HG02943 (cell line): ENCODE data around the gene SCUBE2.
"Not testable (repeated sequence)": the region's sequence is repeated elsewhere in the genome, so short reads cannot be mapped to it uniquely, and the experiment has no call there.

ENCODE experiments used
- ATAC-seq: cut with Tn5 transposase; IDR thresholded peaks from one replicate; pipeline ENCODE4 v1.9.1; 2021; ENCODE audit warnings: mild to moderate bottlenecking, low read depth, moderate library complexity; ENCODE audit not compliant: unreplicated experiment

Gene SCUBE2

GRCh38 chr11:9014826-9015225 is 76.6 kb downstream of the SCUBE2 start:
- ATAC-seq, result no peak

DNA sequence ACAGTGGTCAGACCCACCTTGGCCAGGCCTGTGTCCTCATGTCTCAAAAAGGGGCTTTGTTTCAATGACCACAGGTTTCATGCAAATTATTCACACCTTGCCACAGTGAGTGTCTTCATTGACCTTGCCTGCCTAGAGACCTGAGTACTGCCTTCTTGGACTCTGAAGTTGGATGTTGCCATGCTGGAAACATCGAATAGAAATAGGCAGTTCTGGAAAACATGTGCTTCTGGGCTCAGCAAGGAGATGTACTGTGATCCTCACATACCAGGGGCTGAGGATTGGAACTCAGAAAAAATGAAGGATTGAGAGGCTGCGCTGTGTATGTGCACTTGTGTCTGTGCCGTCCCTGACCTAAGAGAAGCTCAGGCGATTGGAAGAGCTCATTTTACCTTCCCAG is 78.0 kb downstream of the SCUBE2 start:
- ATAC-seq, result no peak

- not testable (repeated sequence) for ATAC-seq
These were observed 81.9 kb downstream of the SCUBE2 start for GRCh38 chr11:9009538-9009937.

DNA sequence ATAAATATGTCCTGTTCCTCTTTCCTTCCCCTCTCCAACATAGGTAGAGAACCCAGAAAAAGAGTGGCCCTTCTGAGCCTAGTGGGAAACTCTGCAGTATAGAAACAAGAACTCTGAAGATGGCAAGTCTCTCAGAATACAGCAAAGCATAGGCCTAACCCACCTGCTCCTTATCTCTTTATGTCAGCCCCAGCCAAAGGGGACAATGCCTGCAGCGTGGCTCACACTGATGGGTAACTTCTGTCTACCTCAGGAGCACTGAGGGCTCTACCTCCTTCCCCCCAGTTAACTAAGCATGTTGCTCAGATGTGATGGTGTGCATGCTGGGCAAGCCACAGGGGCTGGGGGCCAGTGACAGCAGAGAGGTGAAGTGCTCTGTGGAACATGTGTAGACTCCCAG is 82.7 kb downstream of the SCUBE2 start:
- no peak for ATAC-seq

DNA sequence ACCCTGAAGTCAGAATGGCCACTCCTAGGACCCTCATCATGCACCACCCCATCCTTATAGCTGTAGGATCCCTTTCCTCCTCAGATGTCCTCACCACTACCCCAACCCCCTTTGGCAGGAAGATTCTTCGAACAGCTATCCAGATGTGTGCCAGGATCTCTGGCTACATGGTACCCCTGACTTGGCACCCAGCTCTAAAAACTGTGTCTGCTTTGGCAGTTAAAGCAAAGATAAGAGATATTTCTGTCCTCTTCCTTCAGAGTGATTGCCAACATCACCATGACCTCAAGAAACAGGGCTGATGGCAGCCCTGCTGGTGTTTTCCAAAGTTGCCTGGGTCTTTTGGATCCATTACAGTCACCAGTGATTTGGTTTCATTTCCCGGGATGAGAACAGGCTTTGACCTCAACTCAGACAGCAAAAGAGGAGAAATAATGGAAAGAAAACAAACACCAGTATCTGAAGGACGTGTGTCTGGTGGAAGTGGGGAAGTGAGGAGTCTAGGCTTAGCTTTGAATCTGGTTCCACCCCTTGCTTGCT is 83.3 kb downstream of the SCUBE2 start:
- ATAC-seq, result no peak

DNA sequence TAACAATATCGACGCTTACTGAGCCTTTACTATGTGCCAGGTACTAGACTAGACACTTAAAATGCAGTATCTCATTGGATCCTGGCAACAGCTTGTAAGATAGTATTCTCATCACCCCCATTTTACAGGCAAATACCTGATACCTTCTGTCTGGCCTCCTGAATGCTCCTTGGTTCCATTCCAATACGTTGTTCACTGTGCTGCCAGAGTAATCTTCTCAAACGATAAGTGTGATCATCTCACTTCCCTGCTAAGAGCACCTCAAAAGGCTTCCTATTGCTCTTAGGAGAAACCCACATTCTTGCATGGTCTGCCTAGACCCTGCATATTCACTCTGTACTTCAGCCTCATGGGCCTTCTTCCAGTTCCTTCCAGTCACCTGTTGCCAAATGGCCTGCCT is 86.3 kb downstream of the SCUBE2 start:
- ATAC-seq, result no peak

DNA sequence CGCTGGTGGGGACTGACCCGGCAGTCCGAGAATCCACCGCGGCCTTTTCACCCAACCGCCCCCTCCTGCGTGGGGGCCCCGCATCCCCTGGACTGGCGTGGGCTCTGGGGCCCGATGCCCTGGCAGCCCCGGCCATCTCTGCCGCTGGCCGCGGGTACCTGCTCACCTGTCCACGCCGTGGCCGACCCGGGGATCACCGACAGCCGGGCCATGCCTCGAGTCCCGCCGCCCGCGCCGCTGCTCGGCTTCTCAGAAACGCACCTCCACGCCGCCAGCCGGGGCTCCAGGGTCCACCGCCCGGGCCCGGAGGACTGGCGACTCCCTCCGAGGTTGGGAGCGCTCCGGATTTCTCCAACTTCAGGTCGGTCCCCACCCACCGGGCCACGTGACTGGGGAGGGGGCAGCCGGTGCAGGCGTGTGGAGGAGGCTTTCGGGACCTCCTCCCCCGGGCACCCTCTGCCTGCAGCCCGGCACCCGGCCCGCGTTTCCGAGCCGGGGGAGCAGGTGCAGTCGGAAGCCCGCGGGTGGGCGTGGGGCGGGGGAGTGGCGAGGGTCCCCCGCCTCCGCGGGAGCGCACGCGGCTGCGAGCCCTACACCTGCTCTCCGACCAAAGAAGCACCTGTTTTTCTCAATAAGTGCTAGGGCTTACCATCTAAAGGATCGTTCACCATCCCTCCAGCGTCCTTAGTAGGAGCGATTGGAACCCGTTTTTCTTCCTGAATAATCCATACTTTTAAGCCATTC is 87.0 kb downstream of the SCUBE2 start:
- ATAC-seq, result no peak

DNA sequence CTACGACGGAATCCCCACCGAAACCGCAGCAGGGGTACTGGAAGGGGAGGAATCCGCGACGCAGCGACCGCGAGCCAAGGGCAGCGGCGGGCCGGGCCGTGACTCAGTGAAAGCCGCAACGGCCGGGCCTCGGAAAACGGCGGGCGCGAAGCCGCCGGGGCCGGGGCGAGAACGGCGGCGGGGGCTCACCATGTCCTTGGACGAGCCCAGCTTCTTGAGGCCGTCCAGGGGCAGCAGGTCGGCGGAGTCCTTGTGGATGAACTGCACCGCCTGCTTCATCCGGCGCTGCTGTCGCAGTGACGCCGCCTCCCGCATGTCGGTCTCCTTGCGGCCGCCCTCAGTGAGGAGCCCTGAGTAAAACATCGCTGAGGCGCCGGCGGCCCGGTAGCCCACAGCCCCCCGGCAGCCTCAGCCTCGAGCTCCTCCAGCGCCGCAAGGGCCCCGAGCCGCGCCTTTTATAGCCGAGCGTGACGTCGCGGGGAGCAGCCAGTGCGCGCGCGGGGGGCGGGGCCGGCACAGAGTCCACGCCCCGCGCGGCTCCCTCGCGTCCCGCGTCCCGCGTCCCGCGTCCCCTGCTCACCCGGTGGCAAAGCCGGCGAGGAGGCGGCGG is 87.7 kb downstream of the SCUBE2 start, which contains the start of gene NRIP3:
TSS of gene NRIP3 (minus strand) at position 429 of the 610 bp plus-strand sequence. CDS start at position 363, 66 bp downstream.
- no peak for ATAC-seq

GRCh38 chr11:9002920-9003572 is 88.4 kb downstream of the SCUBE2 start:
- ATAC-seq, result no peak

DNA sequence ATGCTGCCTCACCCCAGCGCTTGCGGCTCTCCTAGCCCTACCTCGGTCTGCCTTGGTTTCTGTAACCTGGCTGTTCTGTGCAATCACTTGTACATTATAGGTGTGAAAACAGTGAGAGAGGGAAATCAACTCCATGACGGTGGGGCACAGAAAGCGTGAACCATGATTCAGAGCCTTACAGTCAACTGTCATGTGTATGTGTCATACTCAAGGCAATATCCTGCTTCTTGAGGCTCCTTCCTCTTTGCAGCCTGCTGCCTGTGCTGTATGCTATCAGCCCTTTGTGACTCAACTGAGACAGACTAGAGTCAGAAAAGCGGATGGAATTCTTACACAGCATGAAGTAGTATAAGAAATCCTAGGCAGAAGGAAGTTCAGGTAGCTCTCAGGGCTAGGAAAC is 89.7 kb downstream of the SCUBE2 start:
- no peak for ATAC-seq

GRCh38 chr11:8998017-8998416 is 93.4 kb downstream of the SCUBE2 start:
- no peak for ATAC-seq

GRCh38 chr11:8997451-8997850 is 93.9 kb downstream of the SCUBE2 start:
- ATAC-seq, result no peak

DNA sequence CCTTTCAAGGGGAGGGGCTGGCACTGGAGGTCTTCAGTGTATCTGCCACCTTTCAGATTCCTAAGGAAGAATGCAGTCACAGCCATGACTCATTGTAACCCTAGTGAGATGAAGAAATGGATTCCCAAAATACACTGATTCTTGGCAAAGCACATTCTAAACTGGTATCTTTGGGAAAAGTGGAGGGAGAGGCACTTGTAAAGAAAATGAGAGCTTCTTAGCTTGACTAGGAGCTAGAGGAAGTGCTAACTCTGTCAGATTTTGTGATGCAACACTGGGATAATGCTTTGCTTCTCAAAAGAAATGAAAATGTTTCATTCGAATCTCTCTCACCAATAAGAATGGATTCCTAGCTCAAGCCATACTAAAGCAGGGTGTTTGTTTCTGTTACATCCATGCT is 101.9 kb downstream of the SCUBE2 start:
- ATAC-seq, result no peak

GRCh38 chr11:8988329-8989234 is 102.8 kb downstream of the SCUBE2 start:
- ATAC-seq, result no peak

DNA sequence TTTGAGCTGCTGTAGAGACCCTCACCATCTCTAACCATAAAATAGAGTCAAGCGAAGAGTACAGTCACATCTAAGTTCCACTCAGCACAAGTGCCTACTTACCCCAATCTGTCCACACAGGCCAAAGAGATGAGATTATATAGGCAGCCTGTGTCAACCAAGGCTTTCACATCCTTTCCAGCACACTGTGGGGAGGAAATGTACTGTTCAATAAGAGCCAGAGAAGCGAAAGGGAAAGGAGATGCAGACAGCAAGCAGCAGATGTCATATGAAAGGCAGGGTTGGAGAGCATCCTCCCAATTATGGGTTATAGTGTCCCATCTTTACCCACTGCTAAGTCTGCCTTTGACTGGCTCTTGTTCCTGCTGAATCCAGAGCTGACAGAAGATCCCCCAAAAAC is 104.0 kb downstream of the SCUBE2 start:
- ATAC-seq, result no peak

GRCh38 chr11:8986772-8987171 is 104.6 kb downstream of the SCUBE2 start:
- ATAC-seq, result not testable (repeated sequence)

DNA sequence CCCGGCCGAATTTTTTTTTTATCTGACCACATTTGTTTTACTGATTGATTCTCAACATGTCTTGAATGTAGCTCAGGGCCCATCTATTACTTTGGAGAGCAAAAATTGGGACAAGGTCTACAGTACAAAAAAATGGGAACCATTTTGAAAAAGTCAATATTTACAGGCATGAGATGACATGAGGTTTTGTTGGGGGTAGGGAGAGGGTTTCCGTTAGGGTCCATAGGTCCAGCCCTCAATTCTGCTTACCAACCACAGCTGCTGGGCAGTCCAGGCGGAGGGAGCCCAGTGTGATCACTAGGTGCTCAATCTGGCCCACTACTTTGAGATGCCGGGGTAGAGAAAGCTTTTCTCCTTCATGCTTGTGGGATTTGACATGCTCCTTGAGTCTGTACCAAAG is 105.9 kb downstream of the SCUBE2 start:
- ATAC-seq, result no peak

- ATAC-seq, result no peak
These were observed 107.8 kb downstream of the SCUBE2 start for GRCh38 chr11:8983552-8983951.

DNA sequence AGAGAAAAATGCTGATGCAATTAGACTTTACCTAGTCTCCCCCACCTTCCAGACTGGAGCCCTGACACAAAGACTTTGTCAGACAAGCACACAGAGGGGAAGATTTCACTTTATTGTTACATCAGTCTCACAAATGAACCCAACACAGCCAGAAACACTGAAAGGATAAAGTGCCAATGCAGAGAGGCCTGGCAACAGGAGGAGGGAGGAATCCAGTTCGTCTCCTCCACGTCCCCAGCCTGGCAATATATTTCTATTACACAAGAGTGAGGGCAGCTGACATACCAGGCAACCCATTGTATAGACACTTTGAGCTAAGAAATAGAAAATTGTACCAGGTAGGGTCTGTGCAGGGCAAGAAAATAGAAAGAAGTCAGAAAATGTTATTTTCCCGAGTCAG is 110.9 kb downstream of the SCUBE2 start:
- no peak for ATAC-seq

- ATAC-seq, result not testable (repeated sequence)
These were observed 112.0 kb downstream of the SCUBE2 start for GRCh38 chr11:8979365-8979764.
